GM12878 (cell line): ENCODE results near the gene MATN4.

Experiments
- CTCF ChIP-seq, 3 experiments: IDR thresholded peaks in 2 of 3; conservative IDR thresholded peaks in 1 of 3; 2 replicates each; pipeline ENCODE4 v1.5.1; 2011; ENCODE audit warnings: low read depth in 3 of 3, low read length in 3 of 3, mild to moderate bottlenecking in 3 of 3, control low read depth in 2 of 3, moderate library complexity in 2 of 3, inconsistent platforms in 1 of 3, mixed read lengths in 1 of 3; ENCODE audit not compliant: control insufficient read depth in 2 of 3, insufficient read depth in 1 of 3; ENCODE audit errors: extremely low read depth in 1 of 3
- EGR1 ChIP-seq, 2 experiments: IDR thresholded peaks; 1 replicate in 1 of 2; 2 replicates in 1 of 2; pipeline ENCODE4 v1.6.1; 2011 to 2012; ENCODE audit warnings: low read depth in 2 of 2, low read length in 2 of 2, borderline replicate concordance in 1 of 2, mild to moderate bottlenecking in 1 of 2, moderate library complexity in 1 of 2
- FOXK2 ChIP-seq: fragments of 450-650 bp; IDR thresholded peaks from 2 replicates; pipeline ENCODE4 v1.6.1; 2017; ENCODE audit warnings: mild to moderate bottlenecking, moderate library complexity
- ZNF274 ChIP-seq: IDR thresholded peaks from one replicate; pipeline ENCODE4 v1.8.0; 2011; ENCODE audit not compliant: insufficient read length, insufficient read depth
- ZNF622 ChIP-seq: fragments of 450-650 bp; IDR thresholded peaks from 2 replicates; pipeline ENCODE4 v1.6.1; 2017; ENCODE audit warnings: mild to moderate bottlenecking, inconsistent platforms

DNA sequence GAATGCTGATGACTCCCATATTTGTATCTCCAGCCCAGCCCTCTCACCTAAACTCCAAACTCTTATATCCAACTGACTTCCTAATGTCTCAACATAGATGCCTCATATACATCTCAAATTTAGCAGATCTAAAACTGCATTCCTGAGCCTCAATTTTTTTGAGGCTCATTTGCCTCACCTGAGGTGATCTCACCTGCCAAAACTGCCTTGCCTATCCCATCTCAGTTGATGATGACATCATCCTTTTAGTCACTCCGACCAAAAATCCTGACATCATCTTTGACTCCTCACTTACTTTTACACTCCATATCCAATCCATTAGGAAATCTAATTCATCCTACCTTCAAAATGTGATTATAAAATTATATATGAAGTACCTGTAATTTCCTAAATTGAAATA, 28.1 kb downstream of the MATN4 start:
- TF ChIP-seq FOXK2 (no peak), ZNF274 (no peak), ZNF622 (no peak), EGR1 (IDR thresholded peaks at IDR 0.05; ENCODE audit: borderline replicate concordance in 1 of 2, low read depth in 2 of 2, low read length in 2 of 2) (no peak), CTCF (IDR thresholded peaks at IDR 0.05 in 2 of 3, conservative IDR thresholded peaks at IDR 0.05 in 1 of 3; ENCODE audit: control insufficient read depth in 2 of 3, extremely low read depth in 1 of 3, insufficient read depth in 1 of 3, low read depth in 3 of 3, low read length in 3 of 3) (no peak)
